HG03575 (cell line): ENCODE results near the gene VSX1.

Source experiments
- ATAC-seq: cut with Tn5 transposase; IDR thresholded peaks from one replicate; pipeline ENCODE4 v1.9.1; 2021; ENCODE audit not compliant: unreplicated experiment, insufficient number of reproducible peaks, low FRiP score; ENCODE audit errors: extremely low read depth

The VSX1 gene

GRCh38 chr20:25044660-25045342 lies 37.1 kb downstream of the VSX1 start:
- ATAC-seq: no peak

GRCh38 chr20:25044261-25044560 lies 37.7 kb downstream of the VSX1 start:
- no peak for ATAC-seq

- no peak for ATAC-seq
Measured at GRCh38 chr20:25043499-25044260, 38.3 kb downstream of the VSX1 start.

GRCh38 chr20:25042531-25043498 lies 39.1 kb downstream of the VSX1 start:
- peak; percentile 86 for ATAC-seq

- ATAC-seq: no peak
Measured at GRCh38 chr20:25041813-25042530, 40.0 kb downstream of the VSX1 start.

GRCh38 chr20:25040438-25040831 lies 41.5 kb downstream of the VSX1 start:
- ATAC-seq: no peak

GRCh38 chr20:25039697-25040437 lies 42.1 kb downstream of the VSX1 start:
- ATAC-seq: no peak

- ATAC-seq: no peak
Measured at GRCh38 chr20:25038591-25039015, 43.3 kb downstream of the VSX1 start.

GRCh38 chr20:25038103-25038410 lies 43.9 kb downstream of the VSX1 start:
- no peak for ATAC-seq

GRCh38 chr20:25037288-25038102 lies 44.4 kb downstream of the VSX1 start:
- ATAC-seq: no peak

GRCh38 chr20:25036331-25036936 lies 45.5 kb downstream of the VSX1 start:
- no peak for ATAC-seq

GRCh38 chr20:25035921-25036320 lies 46.0 kb downstream of the VSX1 start:
- no peak for ATAC-seq

- ATAC-seq: no peak
Measured at GRCh38 chr20:25033924-25034300, 48.0 kb downstream of the VSX1 start.

GRCh38 chr20:25033265-25033923 lies 48.5 kb downstream of the VSX1 start:
- ATAC-seq: no peak

GRCh38 chr20:25032478-25033264 lies 49.3 kb downstream of the VSX1 start:
- no peak for ATAC-seq

- no peak for ATAC-seq
Measured at GRCh38 chr20:25032065-25032477, 49.9 kb downstream of the VSX1 start.
